Liver (tissue), 9 donors: Measurements from ENCODE around the gene CEL. TPM values are rescaled to one million over a fixed set of nuclear protein-coding genes. Genes with fewer than 3 reads are reported as not detected.

ENCODE experiments used
- DNase-seq: peaks from one replicate; pipeline ENCODE4 v3.0.0-alpha.2; 2017; ENCODE audit warnings: low spot score
- H3K27ac ChIP-seq, 2 donors: one replicate each; pipeline ENCODE4 v1.7.0; 2013; ENCODE audit warnings: inconsistent platforms in 2 of 2, low read length in 2 of 2, control low read depth in 1 of 2, low read depth in 1 of 2, mild to moderate bottlenecking in 1 of 2
- H3K27me3 ChIP-seq, 4 donors: one replicate each; pipeline versions ENCODE4 v1.6.1 to v1.7.0; 2013; ENCODE audit warnings: low read length in 3 of 4, inconsistent platforms in 1 of 4, mild to moderate bottlenecking in 1 of 4, moderate library complexity in 1 of 4; ENCODE audit not compliant: control insufficient read depth in 4 of 4, insufficient read depth in 4 of 4
- H3K36me3 ChIP-seq, 4 donors: one replicate each; pipeline versions ENCODE4 v1.6.1 to v1.7.0; 2013; ENCODE audit warnings: low read length in 3 of 4, mild to moderate bottlenecking in 3 of 4, low read depth in 1 of 4, moderate library complexity in 1 of 4; ENCODE audit not compliant: control insufficient read depth in 4 of 4, insufficient read depth in 3 of 4
- H3K4me1 ChIP-seq, 4 donors: one replicate each; pipeline versions ENCODE4 v1.6.1 to v1.7.0; 2013; ENCODE audit warnings: low read length in 3 of 4, mild to moderate bottlenecking in 3 of 4, moderate library complexity in 1 of 4; ENCODE audit not compliant: control insufficient read depth in 4 of 4, insufficient read depth in 4 of 4
- H3K4me3 ChIP-seq, 3 donors: one replicate each; pipeline versions ENCODE4 v1.6.1 to v1.7.0; 2013; ENCODE audit warnings: low read length in 3 of 3, control low read depth in 1 of 3, low read depth in 1 of 3, mild to moderate bottlenecking in 1 of 3
- H3K9ac ChIP-seq, 2 donors: one replicate each; pipeline ENCODE4 v1.7.0; 2013; ENCODE audit warnings: low read length in 2 of 2, mild to moderate bottlenecking in 2 of 2, moderate library complexity in 2 of 2, control low read depth in 1 of 2, low read depth in 1 of 2
- H3K9me3 ChIP-seq, 4 donors: one replicate each; pipeline versions ENCODE4 v1.6.1 to v1.7.0; 2013; ENCODE audit warnings: low read length in 3 of 4; ENCODE audit not compliant: control insufficient read depth in 4 of 4
- CTCF ChIP-seq: fragments of 150-350 bp; IDR thresholded peaks from 2 replicates; pipeline ENCODE4 v1.5.1; 2017; ENCODE audit warnings: improper control_type of control experiment, low read depth, low read length; ENCODE audit not compliant: missing input control
- EGR1 ChIP-seq, 2 donors: IDR thresholded peaks; 2 replicates each; pipeline ENCODE4 v1.6.1; 2016 to 2018; ENCODE audit warnings: antibody characterized with exemption in 2 of 2, low read depth in 2 of 2
- FOXA1 ChIP-seq: IDR thresholded peaks from 2 replicates; pipeline ENCODE4 v1.6.1; 2016; ENCODE audit warnings: antibody characterized with exemption
- FOXA2 ChIP-seq: IDR thresholded peaks from 2 replicates; pipeline ENCODE4 v1.6.1; 2016; ENCODE audit warnings: antibody characterized with exemption
- GABPA ChIP-seq, 2 donors: IDR thresholded peaks in 1 of 2; conservative IDR thresholded peaks in 1 of 2; 2 replicates each; pipeline ENCODE4 v1.6.1; 2016; ENCODE audit warnings: antibody characterized with exemption in 2 of 2, mild to moderate bottlenecking in 1 of 2, moderate library complexity in 1 of 2
- HNF4A ChIP-seq, 2 donors: conservative IDR thresholded peaks; 2 replicates each; pipeline ENCODE4 v1.6.1; 2016; ENCODE audit warnings: antibody characterized with exemption in 2 of 2, mild to moderate bottlenecking in 2 of 2
- HNF4G ChIP-seq: IDR thresholded peaks from 2 replicates; pipeline ENCODE4 v1.6.1; 2016; ENCODE audit warnings: antibody characterized with exemption
- JUND ChIP-seq, 2 donors: IDR thresholded peaks; 2 replicates each; pipeline ENCODE4 v1.6.1; 2016; ENCODE audit warnings: antibody characterized with exemption in 2 of 2
- NR2F2 ChIP-seq: IDR thresholded peaks from 2 replicates; pipeline ENCODE4 v1.6.1; 2016; ENCODE audit warnings: antibody characterized with exemption
- RXRA ChIP-seq, 2 donors: IDR thresholded peaks; 2 replicates each; pipeline ENCODE4 v1.6.1; 2017 to 2018; ENCODE audit warnings: antibody characterized with exemption in 2 of 2, mild to moderate bottlenecking in 1 of 2
- SP1 ChIP-seq: IDR thresholded peaks from 2 replicates; pipeline ENCODE4 v1.6.1; 2018; ENCODE audit warnings: antibody characterized with exemption, mild to moderate bottlenecking
- TAF1 ChIP-seq: conservative IDR thresholded peaks from 2 replicates; pipeline ENCODE4 v1.6.1; 2016; ENCODE audit warnings: antibody characterized with exemption, mild to moderate bottlenecking
- YY1 ChIP-seq: IDR thresholded peaks from 2 replicates; pipeline ENCODE4 v1.6.1; 2016; ENCODE audit warnings: antibody characterized with exemption, mild to moderate bottlenecking
- WGBS: extraction: QIAGEN DNeasy Blood & Tissue Kit; methylation state at CpG from one replicate; pipeline ENCODE4 v1.1.7; 2013; 5-methylcytosine and 5-hydroxymethylcytosine counted together
- polyA plus RNA-seq, 2 donors: library from polyadenylated mRNA; stranded (reverse) in 1 of 2; unstranded in 1 of 2; fragments of 200-250 nt in 1 of 2; fragments of >200 nt in 1 of 2; fragmentation: Nextera tagmentation in 1 of 2; extraction: Ambion mirVana in 1 of 2; gene quantifications; one replicate each; pipeline versions ENCODE4 v1.2.1 to v1.2.3, GENCODE V29; 2013 to 2015
- total RNA-seq, 2 donors: library from RNA; depleted of rRNA; stranded (reverse); fragments of >200 nt; gene quantifications; one replicate each; pipeline ENCODE4 v1.2.3, GENCODE V29; 2014
- TF ChIP-seq, protein P1 (sequence below): IDR thresholded peaks from 2 replicates; pipeline ENCODE4 v1.6.1; 2016; ENCODE audit warnings: antibody characterized with exemption, mild to moderate bottlenecking
- TF ChIP-seq, protein P2 (sequence below): IDR thresholded peaks from 2 replicates; pipeline ENCODE4 v1.6.1; 2016; ENCODE audit warnings: antibody characterized with exemption
- TF ChIP-seq, protein P3 (sequence below): IDR thresholded peaks from 2 replicates; pipeline ENCODE4 v1.6.1; 2016; ENCODE audit warnings: antibody characterized with exemption
- TF ChIP-seq, protein P4 (sequence below): IDR thresholded peaks from 2 replicates; pipeline ENCODE4 v1.6.1; 2016; ENCODE audit warnings: antibody characterized with exemption
- donor health status: healthy.
- donor health status: healthy.
- donor health status: healthy.
- donor health status: healthy.
- donor health status: healthy.

Gene CEL
- total and polyA plus RNA-seq, 4 donors, result 0.08 to 0.25 (median 0.09) TPM; not detected in 1

GRCh38 chr9:133049043-133049442, 12.7 kb upstream of the CEL start:
- no peaks in the 10 kb centered on the region for H3K4me1 ChIP-seq
- H3K27me3 ChIP-seq, result no peaks in the 10 kb centered on the region
- no peak overlapping the region for H3K27ac ChIP-seq
- H3K9ac ChIP-seq, result no peak overlapping the region
- TF ChIP-seq, protein P1, sequence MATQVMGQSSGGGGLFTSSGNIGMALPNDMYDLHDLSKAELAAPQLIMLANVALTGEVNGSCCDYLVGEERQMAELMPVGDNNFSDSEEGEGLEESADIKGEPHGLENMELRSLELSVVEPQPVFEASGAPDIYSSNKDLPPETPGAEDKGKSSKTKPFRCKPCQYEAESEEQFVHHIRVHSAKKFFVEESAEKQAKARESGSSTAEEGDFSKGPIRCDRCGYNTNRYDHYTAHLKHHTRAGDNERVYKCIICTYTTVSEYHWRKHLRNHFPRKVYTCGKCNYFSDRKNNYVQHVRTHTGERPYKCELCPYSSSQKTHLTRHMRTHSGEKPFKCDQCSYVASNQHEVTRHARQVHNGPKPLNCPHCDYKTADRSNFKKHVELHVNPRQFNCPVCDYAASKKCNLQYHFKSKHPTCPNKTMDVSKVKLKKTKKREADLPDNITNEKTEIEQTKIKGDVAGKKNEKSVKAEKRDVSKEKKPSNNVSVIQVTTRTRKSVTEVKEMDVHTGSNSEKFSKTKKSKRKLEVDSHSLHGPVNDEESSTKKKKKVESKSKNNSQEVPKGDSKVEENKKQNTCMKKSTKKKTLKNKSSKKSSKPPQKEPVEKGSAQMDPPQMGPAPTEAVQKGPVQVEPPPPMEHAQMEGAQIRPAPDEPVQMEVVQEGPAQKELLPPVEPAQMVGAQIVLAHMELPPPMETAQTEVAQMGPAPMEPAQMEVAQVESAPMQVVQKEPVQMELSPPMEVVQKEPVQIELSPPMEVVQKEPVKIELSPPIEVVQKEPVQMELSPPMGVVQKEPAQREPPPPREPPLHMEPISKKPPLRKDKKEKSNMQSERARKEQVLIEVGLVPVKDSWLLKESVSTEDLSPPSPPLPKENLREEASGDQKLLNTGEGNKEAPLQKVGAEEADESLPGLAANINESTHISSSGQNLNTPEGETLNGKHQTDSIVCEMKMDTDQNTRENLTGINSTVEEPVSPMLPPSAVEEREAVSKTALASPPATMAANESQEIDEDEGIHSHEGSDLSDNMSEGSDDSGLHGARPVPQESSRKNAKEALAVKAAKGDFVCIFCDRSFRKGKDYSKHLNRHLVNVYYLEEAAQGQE, result no peak
- TF ChIP-seq JUND (IDR thresholded peaks at IDR 0.05), result no peak
- no peak for TF ChIP-seq YY1
- TF ChIP-seq, protein P2, sequence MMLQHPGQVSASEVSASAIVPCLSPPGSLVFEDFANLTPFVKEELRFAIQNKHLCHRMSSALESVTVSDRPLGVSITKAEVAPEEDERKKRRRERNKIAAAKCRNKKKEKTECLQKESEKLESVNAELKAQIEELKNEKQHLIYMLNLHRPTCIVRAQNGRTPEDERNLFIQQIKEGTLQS, result no peak
- TF ChIP-seq, protein P3, sequence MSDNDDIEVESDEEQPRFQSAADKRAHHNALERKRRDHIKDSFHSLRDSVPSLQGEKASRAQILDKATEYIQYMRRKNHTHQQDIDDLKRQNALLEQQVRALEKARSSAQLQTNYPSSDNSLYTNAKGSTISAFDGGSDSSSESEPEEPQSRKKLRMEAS, result no peak
- TF ChIP-seq FOXA1, result no peak
- TF ChIP-seq GABPA (IDR thresholded peaks at IDR 0.05 in 1 of 2, conservative IDR thresholded peaks at IDR 0.05 in 1 of 2), result no peak
- TF ChIP-seq EGR1 (IDR thresholded peaks at IDR 0.05; ENCODE audit: low read depth in 2 of 2), result no peak
- TF ChIP-seq SP1, result no peak
- TF ChIP-seq NR2F2, result no peak
- TF ChIP-seq HNF4G, result no peak
- no peak for TF ChIP-seq CTCF
- no peak for TF ChIP-seq TAF1
- no peak for TF ChIP-seq HNF4A (conservative IDR thresholded peaks at IDR 0.05)
- no peak for TF ChIP-seq RXRA (IDR thresholded peaks at IDR 0.05)
- TF ChIP-seq FOXA2, result no peak
- TF ChIP-seq, protein P4, sequence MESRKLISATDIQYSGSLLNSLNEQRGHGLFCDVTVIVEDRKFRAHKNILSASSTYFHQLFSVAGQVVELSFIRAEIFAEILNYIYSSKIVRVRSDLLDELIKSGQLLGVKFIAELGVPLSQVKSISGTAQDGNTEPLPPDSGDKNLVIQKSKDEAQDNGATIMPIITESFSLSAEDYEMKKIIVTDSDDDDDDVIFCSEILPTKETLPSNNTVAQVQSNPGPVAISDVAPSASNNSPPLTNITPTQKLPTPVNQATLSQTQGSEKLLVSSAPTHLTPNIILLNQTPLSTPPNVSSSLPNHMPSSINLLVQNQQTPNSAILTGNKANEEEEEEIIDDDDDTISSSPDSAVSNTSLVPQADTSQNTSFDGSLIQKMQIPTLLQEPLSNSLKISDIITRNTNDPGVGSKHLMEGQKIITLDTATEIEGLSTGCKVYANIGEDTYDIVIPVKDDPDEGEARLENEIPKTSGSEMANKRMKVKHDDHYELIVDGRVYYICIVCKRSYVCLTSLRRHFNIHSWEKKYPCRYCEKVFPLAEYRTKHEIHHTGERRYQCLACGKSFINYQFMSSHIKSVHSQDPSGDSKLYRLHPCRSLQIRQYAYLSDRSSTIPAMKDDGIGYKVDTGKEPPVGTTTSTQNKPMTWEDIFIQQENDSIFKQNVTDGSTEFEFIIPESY, result no peak
- 94% methylated on average over 13 of the region's 13 CpGs for WGBS
- no peak for DNase-seq
- H3K9me3 ChIP-seq, result no peaks in the 10 kb centered on the region
- H3K36me3 ChIP-seq, result peaks cover 4 to 73% (median 21%) of the 10 kb centered on the region in 4 donors
- no peak overlapping the region for H3K4me3 ChIP-seq

GRCh38 chr9:133050142-133050541, 11.6 kb upstream of the CEL start:
- Histone ChIP-seq H3K27ac (no peak overlapping the region), H3K36me3 (peaks cover 7 to 72% (median 21%) of the 10 kb centered on the region in 4 donors), H3K4me1 (no peaks in the 10 kb centered on the region), H3K27me3 (no peaks in the 10 kb centered on the region), H3K9me3 (no peaks in the 10 kb centered on the region), H3K9ac (no peak overlapping the region), H3K4me3 (no peak overlapping the region)
- WGBS, result 93% methylated on average over 6 of the region's 6 CpGs
- DNase-seq, result no peak
- TF ChIP-seq EGR1 (IDR thresholded peaks at IDR 0.05; ENCODE audit: low read depth in 2 of 2) (no peak), NR2F2 (no peak), RXRA (IDR thresholded peaks at IDR 0.05) (no peak), TAF1 (no peak), FOXA2 (no peak), FOXA1 (no peak), SP1 (no peak), GABPA (IDR thresholded peaks at IDR 0.05 in 1 of 2, conservative IDR thresholded peaks at IDR 0.05 in 1 of 2) (no peak), HNF4G (no peak), JUND (IDR thresholded peaks at IDR 0.05) (no peak), HNF4A (conservative IDR thresholded peaks at IDR 0.05) (no peak), CTCF (no peak)
- TF ChIP-seq, protein P3, result no peak
- TF ChIP-seq, protein P1, result no peak
